Measurements from ENCODE around the gene CD4.

Gene CD4

DNA sequence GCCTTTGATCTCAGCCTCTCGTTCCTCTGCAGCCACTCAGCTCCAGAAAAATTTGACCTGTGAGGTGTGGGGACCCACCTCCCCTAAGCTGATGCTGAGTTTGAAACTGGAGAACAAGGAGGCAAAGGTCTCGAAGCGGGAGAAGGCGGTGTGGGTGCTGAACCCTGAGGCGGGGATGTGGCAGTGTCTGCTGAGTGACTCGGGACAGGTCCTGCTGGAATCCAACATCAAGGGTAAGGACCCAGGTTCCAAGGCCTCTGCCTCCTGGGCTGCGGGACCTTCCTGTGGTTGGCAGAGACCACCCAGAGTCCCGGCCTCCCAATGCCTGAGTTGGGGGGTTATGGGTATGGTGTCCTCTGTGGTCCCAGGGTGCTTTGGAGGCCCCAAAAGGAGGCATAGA, 27.8 kb downstream of the CD4 start:
- no peak for DNase-seq

DNA sequence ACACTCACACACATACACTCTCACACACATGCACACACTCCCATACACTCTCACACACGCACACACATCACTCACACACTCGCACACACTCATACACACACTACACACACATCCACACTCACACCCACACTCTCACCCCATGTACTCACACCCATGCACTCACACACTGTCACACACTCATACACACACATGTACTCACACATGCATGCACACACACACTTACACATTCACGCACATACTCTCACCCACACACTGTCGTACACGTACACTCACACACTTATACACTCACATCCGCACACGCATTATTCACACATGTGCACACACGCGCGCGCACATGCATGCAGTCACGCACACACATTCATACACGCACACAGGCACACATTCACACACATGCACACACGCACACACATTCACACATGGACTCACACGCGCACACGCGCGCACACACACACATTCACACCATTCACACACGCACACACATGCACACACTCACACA, 28.4 kb downstream of the CD4 start:
- no peak for DNase-seq

DNA sequence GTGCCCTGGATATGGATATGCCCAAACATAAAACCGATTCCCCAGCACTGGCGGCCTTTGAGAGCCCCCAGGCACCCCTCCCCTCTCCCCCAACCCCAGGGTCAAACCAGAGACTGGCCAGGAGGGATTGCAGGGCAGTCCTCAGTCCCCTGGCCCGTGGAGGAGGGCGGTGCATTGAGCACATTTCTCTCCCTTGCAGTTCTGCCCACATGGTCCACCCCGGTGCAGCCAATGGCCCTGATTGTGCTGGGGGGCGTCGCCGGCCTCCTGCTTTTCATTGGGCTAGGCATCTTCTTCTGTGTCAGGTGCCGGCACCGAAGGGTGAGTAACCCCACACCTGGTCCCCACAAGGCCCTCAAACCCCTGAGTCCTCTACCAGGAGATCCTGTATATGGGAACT, 28.9 kb downstream of the CD4 start:
- no peak for DNase-seq

DNA sequence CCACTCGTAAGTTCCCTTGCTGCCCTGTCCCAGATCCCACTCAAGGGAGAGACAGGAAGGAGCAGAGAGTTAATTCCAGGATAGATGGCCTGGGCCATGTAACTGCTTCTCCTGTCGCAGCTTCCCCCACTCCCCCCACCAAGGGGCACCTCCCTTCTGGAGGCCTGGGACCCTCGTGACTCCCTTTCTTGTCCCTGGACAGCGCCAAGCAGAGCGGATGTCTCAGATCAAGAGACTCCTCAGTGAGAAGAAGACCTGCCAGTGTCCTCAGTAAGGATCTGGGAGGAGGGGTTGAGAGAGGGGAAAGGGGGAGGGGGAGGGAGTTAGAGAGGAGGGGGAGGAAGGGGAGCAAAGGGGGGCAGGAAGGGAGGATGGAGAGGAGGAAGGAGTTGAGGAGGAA, 29.3 kb downstream of the CD4 start:
- DNase-seq: no peak

DNA sequence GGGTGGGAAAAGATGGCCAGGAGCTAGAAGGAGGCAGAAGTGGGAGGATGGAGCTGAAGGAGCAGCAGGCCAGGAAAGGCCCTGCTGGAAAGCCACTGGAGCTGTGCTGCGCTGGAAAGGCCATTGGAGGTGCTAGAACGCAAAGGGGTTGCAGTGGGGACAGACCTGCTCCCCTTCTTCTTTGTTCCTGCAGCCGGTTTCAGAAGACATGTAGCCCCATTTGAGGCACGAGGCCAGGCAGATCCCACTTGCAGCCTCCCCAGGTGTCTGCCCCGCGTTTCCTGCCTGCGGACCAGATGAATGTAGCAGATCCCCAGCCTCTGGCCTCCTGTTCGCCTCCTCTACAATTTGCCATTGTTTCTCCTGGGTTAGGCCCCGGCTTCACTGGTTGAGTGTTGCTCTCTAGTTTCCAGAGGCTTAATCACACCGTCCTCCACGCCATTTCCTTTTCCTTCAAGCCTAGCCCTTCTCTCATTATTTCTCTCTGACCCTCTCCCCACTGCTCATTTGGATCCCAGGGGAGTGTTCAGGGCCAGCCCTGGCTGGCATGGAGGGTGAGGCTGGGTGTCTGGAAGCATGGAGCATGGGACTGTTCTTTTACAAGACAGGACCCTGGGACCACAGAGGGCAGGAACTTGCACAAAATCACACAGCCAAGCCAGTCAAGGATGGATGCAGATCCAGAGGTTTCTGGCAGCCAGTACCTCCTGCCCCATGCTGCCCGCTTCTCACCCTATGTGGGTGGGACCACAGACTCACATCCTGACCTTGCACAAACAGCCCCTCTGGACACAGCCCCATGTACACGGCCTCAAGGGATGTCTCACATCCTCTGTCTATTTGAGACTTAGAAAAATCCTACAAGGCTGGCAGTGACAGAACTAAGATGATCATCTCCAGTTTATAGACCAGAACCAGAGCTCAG, 30.0 kb downstream of the CD4 start:
- DNase-seq: no peak

DNA sequence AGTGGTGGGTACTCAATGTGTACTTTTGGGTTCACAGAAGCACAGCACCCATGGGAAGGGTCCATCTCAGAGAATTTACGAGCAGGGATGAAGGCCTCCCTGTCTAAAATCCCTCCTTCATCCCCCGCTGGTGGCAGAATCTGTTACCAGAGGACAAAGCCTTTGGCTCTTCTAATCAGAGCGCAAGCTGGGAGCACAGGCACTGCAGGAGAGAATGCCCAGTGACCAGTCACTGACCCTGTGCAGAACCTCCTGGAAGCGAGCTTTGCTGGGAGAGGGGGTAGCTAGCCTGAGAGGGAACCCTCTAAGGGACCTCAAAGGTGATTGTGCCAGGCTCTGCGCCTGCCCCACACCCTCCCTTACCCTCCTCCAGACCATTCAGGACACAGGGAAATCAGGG, 30.8 kb downstream of the CD4 start:
- DNase-seq: no peak

DNA sequence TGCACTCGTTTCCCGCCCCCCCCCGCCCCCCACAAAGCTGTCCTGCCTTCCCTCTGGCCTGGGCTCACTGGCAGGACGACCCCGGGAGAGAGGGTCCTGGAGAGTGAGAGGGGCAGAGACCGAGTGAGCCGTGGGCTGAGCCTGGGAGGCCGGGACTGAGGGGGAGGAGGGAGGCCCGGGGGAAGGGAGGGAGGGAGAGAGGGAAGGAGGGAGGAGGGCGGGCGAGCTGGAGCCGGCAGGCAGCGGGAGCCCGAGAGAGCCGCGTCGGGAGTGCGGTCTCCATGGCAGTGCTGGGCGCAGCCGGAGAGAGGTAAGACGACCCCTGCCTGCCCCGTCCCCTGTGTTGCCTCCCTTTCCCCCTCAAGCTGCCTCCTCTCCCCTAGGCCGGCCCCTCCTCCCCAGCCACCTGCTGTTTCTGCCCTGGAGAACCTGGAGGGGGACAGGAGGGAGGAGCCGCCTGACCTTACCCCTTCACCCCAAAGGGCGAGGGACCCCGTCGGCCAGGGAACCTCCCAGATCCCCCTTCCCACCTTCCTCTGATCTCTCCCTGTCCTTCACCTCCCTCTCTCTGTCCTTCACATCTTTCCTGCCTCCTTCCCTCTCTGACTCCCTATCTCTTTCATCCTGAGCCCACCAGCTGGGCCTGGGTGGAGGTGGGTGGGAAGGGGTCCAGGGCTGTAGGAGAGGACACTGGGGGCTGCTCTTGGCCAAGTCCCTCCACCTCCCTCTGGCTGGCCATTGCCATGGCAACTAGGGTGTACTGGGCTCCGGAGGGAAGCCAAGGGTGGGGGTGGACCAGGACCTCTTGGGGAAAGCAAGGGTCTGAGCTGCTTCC, 32.5 kb downstream of the CD4 start, which contains the start of gene GPR162:
Gene GPR162, plus strand, starts transcription at position 231 of the 835 bp plus-strand sequence. CDS start 2,078 bp downstream, outside the sequence.
- DNase-seq: peak; percentile 57

DNA sequence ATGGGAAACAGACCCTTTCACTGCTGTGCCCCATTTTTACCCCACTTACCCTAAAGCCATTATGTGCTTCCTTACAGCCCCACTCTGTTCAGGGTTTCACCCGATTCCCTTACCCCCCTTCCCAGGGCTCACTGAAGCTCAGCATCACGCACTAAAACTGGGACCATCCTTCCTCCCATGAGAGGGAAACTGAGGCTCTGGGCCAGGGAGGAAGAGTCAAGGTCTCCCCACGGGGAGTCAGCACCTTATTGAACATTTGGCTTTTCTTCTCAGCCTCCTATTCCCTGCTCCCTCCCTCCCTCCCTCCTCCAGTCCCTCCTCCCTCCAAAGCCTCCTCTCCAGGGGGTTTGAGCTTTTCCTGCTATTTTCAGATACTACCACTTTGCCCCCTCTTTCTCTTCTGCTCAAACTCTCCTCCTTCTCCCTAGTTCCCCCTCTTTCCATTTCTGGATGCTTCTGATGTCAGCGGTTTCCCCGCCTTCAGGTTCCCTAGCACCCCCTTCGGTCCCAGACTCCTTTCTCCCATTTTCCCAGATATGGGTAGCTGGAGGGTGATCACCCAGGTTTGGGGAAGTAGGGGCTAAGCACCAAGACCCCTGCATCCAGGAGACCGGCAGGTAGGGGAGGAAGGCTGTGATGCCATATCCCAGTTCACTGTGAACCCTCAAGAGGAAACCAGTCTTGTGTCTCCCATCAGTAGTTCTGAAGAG, 33.3 kb downstream of the CD4 start:
- DNase-seq: no peak

DNA sequence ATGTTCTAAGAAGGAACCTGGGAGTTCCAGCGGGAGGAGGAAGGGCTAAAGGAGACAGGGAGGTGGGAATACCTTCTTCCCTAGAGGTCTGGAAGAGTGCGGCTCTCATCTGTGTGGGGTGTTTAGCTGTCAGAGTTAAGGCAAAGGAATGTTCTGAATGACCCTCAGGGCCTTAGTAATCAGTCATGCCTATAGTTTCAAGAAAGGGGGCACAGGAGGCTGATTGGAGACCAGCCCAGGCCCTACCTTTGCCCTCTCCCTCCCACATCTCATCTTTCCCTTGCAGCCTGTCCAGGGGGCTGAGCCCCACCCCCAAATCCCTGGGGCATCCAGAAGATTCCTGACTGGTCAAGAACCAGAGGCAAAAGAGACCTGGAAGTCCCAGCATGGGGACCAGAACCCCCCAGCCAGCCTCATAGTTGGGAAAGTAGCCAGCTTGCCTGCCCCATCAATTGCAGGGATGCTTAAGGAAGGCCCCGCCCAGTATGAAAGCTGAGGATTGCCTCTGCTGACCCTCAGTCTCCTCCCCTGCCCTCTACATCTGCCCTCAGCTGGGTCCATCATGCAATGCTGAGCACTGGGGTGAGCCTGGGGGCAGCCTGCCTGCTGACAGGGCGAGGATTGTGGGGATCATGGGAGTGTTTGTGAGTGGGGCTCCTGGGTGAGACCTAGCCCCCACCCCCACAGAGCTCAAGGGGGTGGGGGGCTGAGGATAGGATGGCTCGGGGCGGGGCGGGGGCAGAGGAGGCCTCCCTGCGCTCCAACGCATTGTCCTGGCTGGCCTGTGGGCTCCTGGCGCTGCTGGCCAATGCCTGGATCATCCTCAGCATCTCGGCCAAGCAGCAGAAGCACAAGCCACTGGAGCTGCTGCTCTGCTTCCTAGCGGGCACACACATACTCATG, 34.1 kb downstream of the CD4 start:
- no peak for DNase-seq

DNA sequence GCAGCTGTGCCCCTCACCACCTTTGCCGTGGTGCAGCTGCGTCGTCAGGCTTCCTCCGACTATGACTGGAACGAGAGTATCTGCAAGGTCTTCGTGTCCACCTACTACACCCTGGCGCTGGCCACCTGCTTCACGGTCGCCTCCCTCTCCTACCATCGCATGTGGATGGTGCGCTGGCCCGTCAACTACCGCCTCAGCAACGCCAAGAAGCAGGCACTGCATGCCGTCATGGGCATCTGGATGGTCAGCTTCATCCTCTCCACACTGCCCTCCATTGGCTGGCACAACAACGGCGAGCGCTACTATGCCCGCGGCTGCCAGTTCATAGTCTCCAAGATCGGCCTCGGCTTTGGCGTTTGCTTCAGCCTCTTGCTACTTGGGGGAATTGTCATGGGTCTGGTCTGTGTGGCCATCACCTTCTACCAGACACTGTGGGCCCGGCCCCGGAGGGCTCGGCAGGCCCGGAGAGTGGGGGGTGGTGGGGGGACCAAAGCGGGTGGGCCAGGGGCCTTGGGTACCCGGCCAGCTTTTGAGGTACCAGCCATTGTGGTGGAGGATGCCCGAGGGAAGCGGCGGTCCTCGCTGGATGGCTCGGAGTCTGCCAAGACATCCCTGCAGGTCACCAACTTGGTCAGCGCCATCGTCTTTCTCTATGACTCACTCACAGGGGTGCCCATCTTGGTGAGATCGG, 34.9 kb downstream of the CD4 start:
- no peak for DNase-seq

DNA sequence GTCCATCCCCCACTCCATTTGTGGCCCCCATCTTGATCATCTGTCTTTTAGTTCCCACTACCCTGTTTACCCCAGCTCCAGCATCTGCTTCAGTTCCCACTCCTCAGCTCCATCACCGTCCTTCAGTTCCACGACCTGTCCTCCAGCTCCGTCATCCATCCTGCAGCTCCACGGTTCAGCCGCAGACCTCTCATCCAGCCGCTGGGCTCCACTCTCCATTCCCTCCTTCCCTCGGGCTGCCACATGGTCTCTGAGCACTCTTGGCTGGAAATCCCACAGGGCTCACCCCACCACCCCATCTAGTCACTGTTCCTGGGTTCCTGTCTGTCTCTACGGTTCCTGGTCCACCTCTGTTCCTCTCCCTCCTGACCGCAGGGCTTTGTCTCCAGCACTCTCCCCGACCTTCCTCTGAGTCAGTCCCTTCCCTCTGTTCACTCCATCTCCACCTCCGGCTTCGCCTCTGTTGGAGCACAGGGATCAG, 35.6 kb downstream of the CD4 start:
- no peak for DNase-seq

DNA sequence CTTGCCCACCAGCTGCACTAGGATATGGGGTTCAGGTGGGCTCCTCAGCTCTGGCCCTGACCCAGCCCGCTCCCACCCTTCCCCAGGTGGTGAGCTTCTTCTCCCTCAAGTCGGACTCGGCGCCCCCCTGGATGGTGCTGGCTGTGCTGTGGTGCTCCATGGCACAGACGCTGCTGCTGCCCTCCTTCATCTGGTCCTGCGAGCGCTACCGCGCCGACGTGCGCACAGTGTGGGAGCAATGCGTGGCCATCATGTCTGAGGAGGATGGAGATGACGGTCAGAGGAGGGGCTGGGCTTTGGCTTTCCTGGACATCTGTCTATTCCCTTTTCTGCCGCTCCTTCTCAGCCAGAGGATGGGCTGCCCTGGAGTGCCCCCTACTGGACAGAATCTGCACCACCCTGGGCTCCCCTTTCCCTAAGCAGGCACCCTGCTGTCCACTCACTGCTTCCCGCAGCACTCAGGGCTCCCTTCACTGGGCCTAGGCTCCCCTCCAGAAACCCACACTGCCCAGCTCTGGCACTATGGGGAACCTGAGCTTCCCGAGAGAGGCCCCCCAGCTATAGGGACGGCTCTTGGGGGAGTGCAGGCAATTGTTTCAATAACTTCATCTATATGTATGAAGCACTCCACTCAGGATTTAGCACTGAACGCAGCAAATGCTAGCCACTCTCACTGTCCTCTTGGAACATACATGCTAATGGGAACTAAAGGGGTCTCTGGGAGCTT, 36.2 kb downstream of the CD4 start:
- peak; percentile 88 for DNase-seq

DNA sequence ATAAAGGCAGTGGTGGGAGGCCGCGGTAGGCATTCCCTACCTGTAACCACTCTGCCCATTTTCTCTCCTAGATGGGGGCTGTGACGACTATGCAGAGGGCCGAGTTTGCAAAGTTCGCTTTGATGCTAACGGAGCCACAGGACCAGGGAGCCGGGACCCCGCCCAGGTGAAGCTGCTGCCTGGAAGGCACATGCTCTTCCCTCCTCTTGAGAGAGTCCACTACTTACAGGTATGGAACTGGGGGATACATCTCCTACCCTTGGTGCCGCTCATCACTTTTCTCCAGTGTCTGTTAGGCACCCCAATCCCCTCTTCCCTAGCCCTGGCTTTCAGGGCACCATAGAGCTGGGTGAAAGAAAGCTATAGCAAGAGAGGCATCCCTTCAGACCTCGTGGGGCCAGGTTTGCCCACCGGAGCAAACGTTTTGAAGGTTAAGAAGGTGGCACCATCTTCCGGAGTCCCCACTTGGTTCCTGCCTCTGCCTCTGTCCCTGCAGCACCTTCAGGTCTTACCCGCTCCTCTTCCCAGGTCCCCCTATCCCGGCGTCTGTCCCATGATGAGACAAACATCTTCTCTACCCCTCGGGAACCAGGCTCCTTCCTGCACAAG, 36.9 kb downstream of the CD4 start:
- no peak for DNase-seq

DNA sequence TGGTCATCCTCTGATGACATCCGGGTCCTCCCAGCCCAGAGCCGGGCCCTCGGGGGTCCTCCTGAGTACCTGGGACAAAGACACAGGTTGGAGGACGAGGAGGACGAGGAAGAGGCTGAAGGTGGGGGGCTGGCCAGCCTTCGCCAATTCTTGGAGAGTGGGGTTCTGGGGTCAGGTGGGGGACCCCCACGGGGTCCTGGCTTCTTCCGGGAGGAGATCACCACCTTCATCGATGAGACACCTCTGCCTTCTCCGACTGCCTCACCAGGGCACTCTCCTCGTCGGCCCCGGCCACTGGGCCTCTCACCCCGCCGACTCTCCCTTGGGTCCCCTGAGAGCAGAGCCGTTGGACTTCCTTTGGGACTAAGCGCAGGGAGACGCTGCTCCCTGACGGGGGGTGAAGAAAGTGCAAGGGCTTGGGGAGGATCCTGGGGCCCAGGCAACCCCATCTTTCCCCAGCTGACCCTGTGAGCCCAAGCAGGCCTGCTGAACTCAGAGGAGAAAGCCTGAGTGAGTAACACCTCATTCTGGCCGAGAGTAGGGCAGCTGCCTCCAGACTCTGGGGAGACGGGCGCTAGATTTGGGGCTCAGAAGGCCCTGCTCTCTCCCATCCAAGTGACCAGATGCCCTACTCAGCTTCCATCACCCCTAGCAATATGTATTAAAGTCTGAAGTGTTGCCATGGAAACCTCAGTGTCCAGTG, 37.6 kb downstream of the CD4 start:
- no peak for DNase-seq

DNA sequence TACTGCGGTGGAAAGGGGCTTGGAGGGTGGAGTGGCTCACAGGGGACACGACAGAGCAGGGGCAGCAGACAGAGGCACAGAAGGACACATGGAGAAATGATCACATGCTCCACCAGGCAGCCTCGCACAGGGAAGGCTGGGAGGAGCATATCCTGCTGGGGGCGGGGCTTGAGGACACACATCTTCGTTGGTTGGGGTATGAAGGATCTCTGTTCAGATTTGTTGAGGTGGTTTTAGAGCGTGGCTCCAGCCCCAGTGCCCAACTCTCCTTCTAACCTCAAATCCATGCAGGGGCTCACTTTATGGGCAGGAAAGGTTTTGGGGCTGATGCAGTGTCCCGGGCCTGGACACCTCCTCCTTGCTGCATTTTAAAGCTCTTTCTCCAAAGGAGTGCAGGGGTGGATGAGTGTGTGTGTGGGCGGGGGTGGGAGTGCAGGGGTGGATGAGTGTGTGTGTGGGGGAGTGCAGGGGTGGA, 38.1 kb downstream of the CD4 start:
- peak; percentile 66 for DNase-seq

DNA sequence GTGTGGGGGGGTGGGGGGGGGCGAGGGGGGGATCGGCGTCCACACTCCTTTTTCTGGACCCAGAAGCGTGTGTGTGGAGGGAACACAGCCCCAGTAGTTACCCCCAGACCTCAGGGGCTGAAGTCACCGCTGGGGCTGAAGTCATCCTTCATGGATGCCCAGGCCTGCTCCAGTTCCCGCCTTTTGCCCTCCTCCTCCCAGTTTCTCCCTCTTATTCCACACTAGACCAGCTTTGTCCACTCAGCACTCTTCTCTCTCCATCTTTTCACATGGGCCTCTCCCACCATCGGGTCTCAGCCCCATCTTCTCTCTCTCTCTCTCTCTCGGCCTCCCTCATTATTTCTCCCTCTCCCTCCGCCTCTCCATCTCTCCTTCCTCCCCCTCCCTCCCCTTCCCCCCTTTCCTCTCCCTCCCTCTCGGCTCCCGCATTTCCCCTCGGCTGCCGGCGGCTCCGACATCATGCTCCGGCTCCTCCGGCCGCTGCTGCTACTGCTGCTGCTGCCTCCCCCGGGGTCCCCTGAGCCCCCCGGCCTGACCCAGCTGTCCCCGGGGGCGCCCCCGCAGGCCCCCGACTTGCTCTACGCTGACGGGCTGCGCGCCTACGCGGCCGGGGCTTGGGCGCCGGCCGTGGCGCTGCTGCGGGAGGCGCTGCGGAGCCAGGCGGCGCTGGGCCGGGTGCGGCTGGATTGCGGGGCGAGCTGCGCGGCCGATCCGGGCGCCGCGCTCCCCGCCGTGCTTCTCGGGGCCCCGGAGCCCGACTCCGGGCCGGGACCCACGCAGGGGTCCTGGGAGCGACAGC, 38.9 kb downstream of the CD4 start, which contains the start of gene P3H3:
Gene P3H3, plus strand, starts transcription at position 426 of the 799 bp plus-strand sequence. Its CDS starts 34 bp downstream, at position 460.
- DNase-seq: peak; percentile 28

DNA sequence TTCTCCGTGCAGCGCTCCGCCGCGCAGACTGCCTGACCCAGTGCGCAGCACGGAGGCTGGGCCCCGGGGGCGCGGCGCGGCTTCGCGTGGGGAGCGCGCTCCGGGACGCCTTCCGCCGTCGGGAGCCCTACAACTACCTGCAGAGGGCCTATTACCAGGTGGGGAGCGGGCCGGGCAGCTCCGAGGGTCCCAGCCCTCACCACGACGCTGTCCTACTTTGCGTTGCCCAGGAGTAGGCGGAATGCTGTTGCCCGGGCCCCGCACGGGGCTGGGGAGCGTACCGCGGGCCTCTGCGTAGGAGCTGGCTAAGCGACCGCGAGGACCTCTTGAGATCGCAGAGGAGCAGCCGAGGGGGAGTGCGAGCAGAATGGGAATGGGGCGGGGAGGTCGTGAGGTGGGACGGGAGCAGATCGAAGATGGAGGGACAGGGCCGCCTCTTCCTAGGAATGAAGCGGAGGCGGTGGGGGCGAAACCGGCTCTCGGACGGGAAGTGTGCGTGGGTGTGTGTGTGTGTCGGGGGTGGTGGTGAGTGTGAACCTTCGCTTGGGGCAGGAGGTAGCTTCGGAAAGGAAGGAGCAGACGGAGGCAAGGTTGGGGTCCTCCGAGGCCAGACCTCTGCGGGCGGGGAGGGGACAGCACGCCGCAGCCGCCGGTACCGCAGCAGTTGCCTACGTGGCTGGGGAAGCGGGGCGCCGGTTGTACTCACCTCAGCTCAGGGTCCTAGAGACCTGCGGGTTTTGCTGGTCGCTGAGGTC, 39.6 kb downstream of the CD4 start:
- peak; percentile 51 for DNase-seq

Data from hematopoietic multipotent progenitor cell treated with erythropoietin and hydrocortisone succinate and interleukin-3 and kit ligand, for 4 days (in vitro differentiated cells).